GM12878 (cell line): ENCODE measurements around the gene EXD3. TPM values are rescaled to one million over a fixed set of nuclear protein-coding genes. Genes with fewer than 3 reads are reported as not detected.

Source experiments
- ATAC-seq: fragments of 200-7000 bp; cut with Tn5 transposase; 3 replicates; pipeline ENCODE4 v1.9.1; 2020; ENCODE audit warnings: mild to moderate bottlenecking, moderate library complexity
- BruUV-seq: library from RNA; stranded (reverse); fragments of 400-500 nt; replicated peaks from 2 replicates; lab custom pipeline; 2021; lab: Mats Ljungman, UMichigan
- CTCF ChIA-PET: fragments of 300-600 bp; sonication (Branson Sonifier 250); formaldehyde crosslinking; extraction: SDS; loops from one replicate; lab custom pipeline; 2021; ENCODE audit warnings: inconsistent platforms; lab: Yijun Ruan, JAX
- POLR2A ChIA-PET: fragments of 350-600 bp; formaldehyde crosslinking; extraction: SDS; loops from one replicate; lab custom pipeline; 2021; ENCODE audit warnings: inconsistent platforms; lab: Charles Lee
- RAD21 ChIA-PET: fragments of 300-600 bp; sonication (Branson Sonifier 250); formaldehyde crosslinking; loops from one replicate; lab custom pipeline; 2023; ENCODE audit warnings: antibody characterized with exemption; ENCODE audit not compliant: unreplicated experiment; lab: Charles Lee
- SMC1A ChIA-PET: fragments of 300-600 bp; sonication (Branson Sonifier 250); formaldehyde crosslinking; loops from one replicate; lab custom pipeline; 2023; ENCODE audit not compliant: unreplicated experiment, uncharacterized antibody; lab: Charles Lee
- DNase-seq: peaks from one replicate; pipeline ENCODE4 v3.0.0-alpha.2; 2011; ENCODE audit warnings: low read depth, low spot score
- FAIRE-seq: peaks from 3 replicates; lab custom pipeline; 2011; peaks lifted over from hg19 to GRCh38; lab: Jason Lieb, UNC
- H2AFZ ChIP-seq: 2 replicates; pipeline ENCODE4 v1.6.0; 2011; ENCODE audit warnings: low read depth, low read length, control low read depth; ENCODE audit not compliant: control insufficient read depth
- H3K27ac ChIP-seq: 2 replicates; pipeline ENCODE4 v1.5.1; 2011; ENCODE audit warnings: control low read depth; ENCODE audit not compliant: control insufficient read depth, insufficient read depth
- H3K27me3 ChIP-seq, 2 experiments: replicated peaks in 1 of 2; 2 replicates each; pipeline versions ENCODE4 v1.6.0 to v1.6.1; 2011; ENCODE audit warnings: low read length in 1 of 2; ENCODE audit not compliant: control insufficient read depth in 2 of 2, insufficient read depth in 2 of 2
- H3K36me3 ChIP-seq, 2 experiments: 2 replicates each; pipeline ENCODE4 v1.5.1; 2011; ENCODE audit warnings: low read length in 1 of 2; ENCODE audit not compliant: control insufficient read depth in 2 of 2, insufficient read depth in 2 of 2
- H3K4me1 ChIP-seq: 2 replicates; pipeline ENCODE4 v1.6.1; 2011; ENCODE audit warnings: mild to moderate bottlenecking, low read length, moderate library complexity, mixed read lengths; ENCODE audit not compliant: control insufficient read depth, insufficient read depth
- H3K4me2 ChIP-seq: 2 replicates; pipeline ENCODE4 v1.6.0; 2011; ENCODE audit warnings: control low read depth; ENCODE audit not compliant: control insufficient read depth, insufficient read depth
- H3K4me3 ChIP-seq: fragments of 200-600 bp; sonication (generic); 2 replicates; pipeline ENCODE4 v1.5.1; 2016
- H3K79me2 ChIP-seq: 2 replicates; pipeline ENCODE4 v1.6.0; 2011; ENCODE audit warnings: low read length; ENCODE audit not compliant: control insufficient read depth, insufficient read depth
- H3K9ac ChIP-seq: 2 replicates; pipeline ENCODE4 v1.8.0; 2011; ENCODE audit warnings: low read length, control low read depth, mixed read lengths; ENCODE audit not compliant: control insufficient read depth, insufficient read depth
- H3K9me3 ChIP-seq: replicated peaks from 3 replicates; pipeline ENCODE4 v1.5.1; 2011; ENCODE audit warnings: mild to moderate bottlenecking, low read length; ENCODE audit not compliant: control insufficient read depth, insufficient read depth
- H4K20me1 ChIP-seq: 2 replicates; pipeline ENCODE4 v1.6.0; 2011; ENCODE audit not compliant: control insufficient read depth, insufficient read depth
- CHD2 ChIP-seq: IDR thresholded peaks from 2 replicates; pipeline ENCODE4 v1.6.1; 2011; ENCODE audit warnings: low read depth, low read length, improper control_type of control experiment, borderline replicate concordance
- E2F4 ChIP-seq: IDR thresholded peaks from 2 replicates; pipeline ENCODE4 v1.6.1; 2012; ENCODE audit warnings: low read depth, low read length, improper control_type of control experiment
- EP300 ChIP-seq, 2 experiments: fragments of 150-350 bp in 1 of 2; IDR thresholded peaks; 2 replicates each; pipeline ENCODE4 v1.6.1; 2011 to 2012; ENCODE audit warnings: low read depth in 2 of 2, low read length in 2 of 2, borderline replicate concordance in 1 of 2, improper control_type of control experiment in 1 of 2, inconsistent platforms in 1 of 2; ENCODE audit not compliant: control insufficient read depth in 1 of 2
- GATAD2B ChIP-seq: fragments of 450-650 bp; conservative IDR thresholded peaks from 2 replicates; pipeline ENCODE4 v1.6.1; 2017; ENCODE audit warnings: low read depth, mild to moderate bottlenecking, moderate library complexity
- IKZF1 ChIP-seq: fragments of 450-650 bp; conservative IDR thresholded peaks from 2 replicates; pipeline ENCODE4 v1.6.1; 2017; ENCODE audit warnings: antibody characterized with exemption, mild to moderate bottlenecking
- NR2C1 ChIP-seq: fragments of 450-650 bp; IDR thresholded peaks from 2 replicates; pipeline ENCODE4 v1.6.1; 2017; ENCODE audit warnings: antibody characterized with exemption, mild to moderate bottlenecking, moderate library complexity
- PKNOX1 ChIP-seq: fragments of 450-650 bp; IDR thresholded peaks from 2 replicates; pipeline ENCODE4 v1.6.1; 2016; ENCODE audit warnings: mild to moderate bottlenecking
- SIX5 ChIP-seq: IDR thresholded peaks from 2 replicates; pipeline ENCODE4 v1.6.1; 2011; ENCODE audit warnings: mild to moderate bottlenecking, low read depth, low read length, moderate library complexity; ENCODE audit not compliant: severe bottlenecking
- ZBED1 ChIP-seq: IDR thresholded peaks from 2 replicates; pipeline ENCODE4 v1.6.1; 2016; ENCODE audit warnings: borderline replicate concordance
- ZNF384 ChIP-seq: IDR thresholded peaks from 2 replicates; pipeline ENCODE4 v1.6.1; 2012; ENCODE audit warnings: low read depth, mild to moderate bottlenecking, low read length, improper control_type of control experiment, borderline replicate concordance
- WGBS: methylation state at CpG from one replicate; pipeline ENCODE4 v1.1.6; 2016; ENCODE audit warnings: low lambda C conversion rate; ENCODE audit not compliant: insufficient replicate concordance, insufficient coverage; ENCODE audit errors: missing lambda C conversion rate; 5-methylcytosine and 5-hydroxymethylcytosine counted together
- in situ Hi-C: fragments of 300-500 bp; cut with MboI; formaldehyde crosslinking; loops from 9 replicates; pipeline ENCODE4 v1.14.3; 2018; ENCODE audit warnings: mixed read lengths
- intact Hi-C: fragments of 100-400 bp; cut with micrococcal nuclease; formaldehyde crosslinking; loops from one replicate; pipeline ENCODE4 v1.14.2; 2022; ENCODE audit not compliant: unreplicated experiment
- polyA plus RNA-seq, 11 experiments: library from polyadenylated mRNA; depleted of rRNA in 4 of 11; unstranded in 6 of 11; stranded (reverse) in 5 of 11; fragments of >200 nt; fragmentation: Nextera tagmentation in 4 of 11; fragmentation: Illumina TruSeq in 1 of 11; extraction: Ambion mirVana in 4 of 11; extraction: Trizol in 1 of 11; gene quantifications; 1 replicate in 1 of 11; 2 replicates in 10 of 11; pipeline versions ENCODE4 v1.2.1 to v1.2.3, GENCODE V29; 2011 to 2016; ENCODE audit warnings: inconsistent platforms in 2 of 11, missing spikeins in 2 of 11, low read depth in 1 of 11
- total RNA-seq, 4 experiments: library from RNA; depleted of rRNA in 3 of 4; stranded (reverse); fragments of >200 nt in 3 of 4; fragmentation: Illumina TruSeq in 1 of 4; extraction: Trizol in 1 of 4; gene quantifications; 2 replicates each; pipeline versions ENCODE4 v1.2.1 to v1.2.3, GENCODE V29; 2013 to 2021

EXD3 gene
- total and polyA plus RNA-seq, 10 of the 15 experiments (the other 5 are each of a cell fraction or from before 2014, with no cell fraction given) = 0.21 to 7.1 (median 3.6) TPM

GRCh38 chr9:137354153-137354844 lies 68.7 kb downstream of the EXD3 start:
- no TSS peak for BruUV-seq
- Histone ChIP-seq H3K4me2 (no peak overlapping the region), H3K4me1 (no peaks in the 10 kb centered on the region), H3K36me3 (no peaks in the 10 kb centered on the region), H3K79me2 (no peaks in the 10 kb centered on the region), H4K20me1 (no peaks in the 10 kb centered on the region), H3K9me3 (peaks cover 13% of the 10 kb centered on the region), H3K9ac (no peak overlapping the region), H2AFZ (no peak overlapping the region), H3K4me3 (no peak overlapping the region), H3K27ac (no peak overlapping the region), H3K27me3 (no peaks in the 10 kb centered on the region)
- 69% methylated on average over 28 of the region's 28 CpGs for WGBS
- no peak for FAIRE-seq
- POLR2A ChIA-PET = no interaction called here
- SMC1A ChIA-PET = no interaction called here
- CTCF ChIA-PET = no interaction called here
- no peak for ATAC-seq
- in situ Hi-C loops (no loop called here), intact Hi-C loops (no loop called here)
- TF ChIP-seq EP300 (IDR thresholded peaks at IDR 0.05; ENCODE audit: borderline replicate concordance in 1 of 2, control insufficient read depth in 1 of 2, low read depth in 2 of 2, low read length in 2 of 2) (no peak), ZNF384 (no peak), E2F4 (no peak), IKZF1 (no peak), SIX5 (no peak), NR2C1 (no peak), CHD2 (no peak), GATAD2B (no peak), ZBED1 (no peak), PKNOX1 (no peak)
- RAD21 ChIA-PET = no interaction called here
- no peak for DNase-seq
